Daoy (cell line): ENCODE data around the gene GPR179. TPM values are rescaled to one million over a fixed set of nuclear protein-coding genes. Genes with fewer than 3 reads are reported as not detected.

Experiments
- DNase-seq: peaks from one replicate; pipeline ENCODE4 v3.0.0-alpha.2; 2015; ENCODE audit warnings: low read depth
- total RNA-seq: library from RNA; depleted of rRNA; stranded (reverse); fragments of >200 nt; shearing (Covaris generic); gene quantifications from 2 replicates; pipeline ENCODE4 v1.2.3, GENCODE V29; 2014; rRNA removed

Gene GPR179
- total RNA-seq, result under 0.01 and 0.11 TPM in 2 replicates

DNA sequence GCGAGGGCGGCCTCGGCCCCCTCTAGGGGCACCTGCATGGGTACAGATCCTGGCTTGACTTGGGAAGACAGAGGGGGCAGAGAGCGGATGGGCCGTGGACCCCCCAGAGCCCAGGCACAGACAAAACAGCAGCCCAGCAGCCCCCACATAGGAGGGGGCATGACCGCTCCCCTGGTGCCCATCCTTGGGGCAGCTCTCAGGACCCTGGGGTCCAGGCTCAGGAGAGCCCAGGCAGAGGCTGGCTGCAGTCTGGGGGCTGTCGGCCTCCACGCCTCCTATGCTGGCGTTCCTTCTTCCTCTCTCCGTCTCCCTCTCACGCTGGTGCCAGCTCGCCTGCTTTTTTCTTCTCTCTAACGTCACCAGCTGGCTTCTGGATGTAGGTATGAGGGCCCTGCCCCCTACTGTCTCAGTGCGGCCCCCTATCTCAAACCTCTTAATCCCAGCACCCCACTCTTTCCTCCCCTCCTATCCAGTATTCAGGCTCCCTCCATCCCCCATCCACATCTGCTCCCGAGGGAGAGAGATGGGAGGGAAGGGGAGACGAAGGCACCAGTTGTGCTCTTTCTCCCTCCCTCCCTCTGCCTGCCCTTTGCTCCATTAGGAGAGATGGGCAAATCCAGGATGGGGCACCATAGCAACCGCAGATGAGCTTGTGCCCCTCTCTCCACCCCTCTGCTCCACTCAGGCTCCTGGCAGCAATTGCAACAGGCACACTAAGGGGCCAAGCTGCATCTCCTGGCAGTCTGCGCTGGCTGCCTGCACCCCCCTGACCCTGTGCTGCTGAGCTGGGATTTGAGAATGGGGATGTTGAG lies at the start of gene GPR179:
GPR179 (minus strand) TSS at position 349 of the 812 bp plus-strand sequence; CDS start at position 182, 167 bp downstream.
- DNase-seq, result no peak

DNA sequence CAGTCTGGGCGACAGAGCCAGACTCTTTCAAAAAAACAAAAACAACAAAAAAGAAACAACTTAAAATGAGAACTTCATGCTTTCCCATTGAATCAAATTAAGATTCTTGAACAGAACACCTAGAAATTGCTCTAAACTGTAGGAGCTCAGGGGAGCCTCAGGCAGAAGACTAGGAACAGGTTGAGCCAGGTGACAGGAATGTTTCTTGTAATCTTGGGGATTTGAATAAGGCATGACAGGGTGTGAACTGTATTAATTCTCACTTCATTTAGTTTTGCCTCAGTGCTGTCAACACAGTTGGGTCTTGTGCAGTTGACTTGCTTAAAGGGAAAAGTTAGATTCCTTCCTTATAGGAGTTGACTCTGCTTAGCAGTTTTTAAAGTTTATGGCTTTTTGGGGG lies 35.7 kb upstream of the GPR179 start:
- no peak for DNase-seq

DNA sequence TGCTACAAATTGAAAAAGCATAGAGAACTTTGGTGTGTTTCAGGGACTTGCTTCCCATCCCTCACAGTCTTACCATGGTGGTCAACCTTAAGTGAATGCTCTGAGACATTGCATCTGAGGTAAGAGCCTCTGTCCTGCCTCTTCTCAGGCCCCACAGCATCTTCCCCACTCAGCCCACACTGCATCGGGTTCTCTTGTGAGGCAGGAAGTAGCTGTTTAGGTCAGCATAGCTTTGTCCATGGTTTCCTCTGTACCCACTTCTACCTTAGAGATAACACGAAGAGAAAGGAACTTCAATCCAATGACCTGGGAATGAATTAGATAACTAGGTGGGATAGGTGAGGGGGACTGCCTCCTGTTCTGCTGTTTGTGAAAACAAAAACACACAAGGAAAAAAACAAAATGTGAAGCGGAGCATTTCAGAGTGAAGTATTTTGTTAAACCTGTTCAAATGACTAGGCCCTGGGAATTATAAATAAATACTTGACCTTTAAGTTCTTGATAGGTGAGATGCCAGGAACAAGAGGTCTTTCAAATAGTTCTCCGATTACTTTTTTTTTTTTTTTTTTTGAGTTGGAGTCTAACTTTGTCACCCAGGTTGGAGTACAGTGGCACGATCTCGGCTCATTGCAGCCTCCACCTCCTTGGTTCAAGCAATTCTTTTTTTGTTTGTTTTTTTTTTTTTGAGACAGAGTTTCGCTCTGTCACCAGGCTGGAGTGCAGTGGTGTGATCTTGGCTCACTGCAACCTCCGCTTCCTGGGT lies 25.5 kb upstream of the GPR179 start:
- no peak for DNase-seq

DNA sequence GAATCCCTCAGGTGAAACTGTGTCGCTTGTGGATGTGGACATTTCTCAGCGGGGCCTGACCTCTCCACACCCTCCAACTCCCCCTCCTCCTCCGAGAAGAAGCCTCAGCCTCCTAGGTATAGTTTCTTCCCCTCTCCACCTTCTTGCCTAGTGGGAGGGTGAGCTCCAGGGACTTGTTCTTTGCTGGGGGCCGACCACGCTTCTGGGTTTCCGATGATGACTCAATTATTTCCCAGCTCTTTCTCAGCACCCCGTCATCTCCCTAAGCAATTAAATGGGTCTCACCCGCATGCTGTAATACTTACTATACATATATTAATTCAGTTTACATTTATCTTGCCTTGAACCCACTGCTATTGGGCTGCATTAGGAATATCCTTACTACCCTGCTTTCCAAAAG lies 21.0 kb upstream of the GPR179 start:
- peak; percentile 59 for DNase-seq

DNA sequence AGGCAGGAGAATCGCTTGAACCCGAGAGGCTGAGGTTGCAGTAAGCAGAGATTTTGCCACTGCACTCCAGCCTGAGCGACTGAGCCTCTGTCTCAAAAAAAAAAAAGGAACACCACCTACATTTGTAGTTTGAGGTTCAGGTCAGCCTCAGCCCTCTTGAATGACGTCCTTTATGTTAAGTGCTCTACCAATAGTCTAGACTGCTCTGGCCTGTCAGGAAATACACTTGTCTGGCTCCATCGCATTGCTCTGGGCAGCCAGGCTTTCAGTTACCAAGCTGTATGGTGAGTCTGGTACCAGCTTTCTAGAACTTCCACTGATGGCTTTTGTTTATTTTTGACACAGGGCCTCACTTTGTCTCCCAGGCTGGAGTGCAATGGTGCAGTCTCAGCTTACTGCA lies 19.3 kb upstream of the GPR179 start:
- DNase-seq, result no peak

- DNase-seq, result no peak
Measured at GRCh38 chr17:38361694-38362465, 18.1 kb upstream of the GPR179 start.

GRCh38 chr17:38358586-38359513 lies 15.1 kb upstream of the GPR179 start:
- no peak for DNase-seq

- DNase-seq, result no peak
Measured at GRCh38 chr17:38357486-38358123, 13.8 kb upstream of the GPR179 start.

DNA sequence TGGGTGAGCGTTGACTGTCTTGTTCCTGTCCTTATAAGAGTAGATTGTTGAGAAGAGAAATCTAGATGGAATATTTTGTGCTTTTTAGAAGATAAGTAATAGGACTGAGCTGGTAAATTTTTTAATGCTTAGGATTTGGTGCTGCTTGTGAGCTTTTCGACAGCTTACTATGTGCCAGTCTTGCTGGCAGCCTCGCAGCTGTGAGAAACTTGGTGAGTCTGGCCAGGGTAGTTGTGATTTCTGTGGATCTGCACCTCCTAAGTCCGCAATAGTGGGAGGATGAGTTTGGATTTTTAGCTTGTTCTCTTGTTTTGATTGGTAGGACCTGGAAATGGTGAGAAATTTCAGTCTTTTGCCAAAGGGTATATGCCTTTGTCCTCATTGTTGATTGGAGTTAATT lies 11.5 kb upstream of the GPR179 start:
- DNase-seq, result no peak

DNA sequence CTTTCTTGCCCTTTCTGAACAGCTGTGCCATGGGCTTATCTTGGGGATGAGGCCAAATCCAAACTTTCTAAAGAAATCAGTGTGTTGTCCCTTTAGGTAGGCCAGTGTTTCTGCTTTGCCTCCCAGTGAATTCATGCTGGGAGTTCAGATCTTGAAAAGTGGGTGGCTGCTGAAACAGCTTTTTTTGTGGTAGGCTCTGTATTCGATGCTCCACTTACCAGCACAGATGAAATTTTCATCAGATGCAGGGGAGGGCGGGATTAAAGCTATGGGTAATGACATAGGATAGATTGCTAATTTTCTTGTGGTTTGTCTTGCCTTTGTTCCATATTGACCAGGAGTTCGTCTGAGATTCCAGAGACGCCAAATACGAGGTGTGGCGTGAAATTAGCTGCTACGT lies 10.7 kb upstream of the GPR179 start:
- DNase-seq, result no peak

DNA sequence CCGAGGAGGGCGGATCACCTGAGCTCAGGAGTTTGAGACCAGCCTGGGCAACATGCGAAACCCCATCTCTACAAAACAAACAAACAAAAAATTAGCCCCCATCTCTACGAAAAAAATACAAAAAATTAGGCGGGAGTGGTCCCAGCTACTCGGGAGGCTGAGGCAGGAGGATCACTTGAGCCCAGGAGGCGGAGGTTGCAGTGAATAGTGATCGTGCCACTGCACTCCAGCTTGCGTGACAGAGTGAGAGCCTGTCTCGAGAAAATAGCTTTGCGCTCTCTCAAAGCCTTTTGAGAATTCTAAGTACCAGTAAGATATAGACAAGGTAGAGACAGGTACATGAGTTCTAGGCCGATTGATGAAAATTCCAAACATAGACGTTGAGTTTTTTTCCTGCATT lies 9.9 kb upstream of the GPR179 start:
- no peak for DNase-seq

DNA sequence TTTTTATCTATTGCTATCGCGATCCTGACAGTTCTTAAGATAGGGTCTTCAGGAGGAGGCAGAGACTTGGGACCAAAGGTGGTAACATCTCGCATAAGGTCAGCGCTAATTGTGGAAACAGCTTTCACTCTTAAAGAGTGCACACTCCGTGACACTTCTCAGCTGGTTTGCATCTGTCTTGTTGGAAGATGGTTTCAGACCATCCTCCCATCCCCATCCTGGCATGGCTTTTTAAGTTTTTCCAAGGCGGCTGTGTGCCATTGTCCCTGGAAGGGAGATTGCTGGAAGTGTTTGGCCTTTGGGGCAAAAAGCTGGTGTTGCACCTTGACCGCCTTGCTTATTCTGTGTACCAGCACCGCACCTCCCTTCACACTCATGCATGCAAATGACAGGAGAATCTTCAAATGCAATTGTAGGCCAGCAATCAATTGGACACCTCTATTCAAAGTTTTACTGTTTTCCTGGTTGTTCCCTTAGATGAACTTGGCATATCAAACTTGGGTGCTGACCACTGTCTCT lies 9.4 kb upstream of the GPR179 start:
- DNase-seq, result no peak

DNA sequence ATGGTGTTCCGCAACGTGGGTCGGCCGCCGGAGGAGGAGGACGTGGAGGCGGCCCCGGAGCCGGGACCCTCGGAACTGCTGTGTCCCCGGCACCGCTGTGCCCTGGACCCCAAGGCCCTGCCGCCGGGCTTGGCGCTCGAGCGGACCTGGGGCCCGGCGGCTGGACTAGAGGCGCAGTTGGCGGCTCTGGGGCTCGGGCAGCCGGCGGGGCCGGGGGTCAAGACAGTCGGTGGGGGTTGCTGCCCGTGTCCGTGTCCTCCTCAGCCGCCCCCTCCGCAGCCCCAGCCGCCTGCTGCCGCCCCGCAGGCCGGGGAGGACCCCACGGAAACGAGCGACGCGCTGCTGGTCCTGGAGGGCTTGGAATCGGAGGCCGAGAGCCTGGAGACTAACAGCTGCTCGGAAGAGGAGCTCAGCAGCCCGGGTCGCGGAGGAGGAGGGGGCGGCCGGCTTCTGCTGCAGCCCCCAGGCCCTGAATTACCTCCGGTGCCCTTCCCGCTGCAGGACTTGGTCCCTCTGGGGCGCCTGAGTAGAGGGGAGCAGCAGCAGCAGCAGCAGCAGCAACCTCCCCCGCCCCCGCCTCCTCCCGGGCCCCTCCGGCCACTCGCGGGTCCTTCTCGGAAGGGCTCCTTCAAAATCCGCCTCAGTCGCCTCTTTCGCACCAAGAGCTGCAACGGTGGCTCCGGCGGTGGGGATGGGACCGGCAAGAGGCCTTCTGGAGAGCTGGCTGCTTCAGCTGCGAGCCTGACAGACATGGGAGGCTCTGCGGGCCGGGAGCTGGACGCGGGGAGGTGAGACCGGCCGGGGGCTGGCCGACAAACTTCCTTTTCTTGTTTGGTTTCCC lies 8.7 kb upstream of the GPR179 start:
- DNase-seq, result peak; percentile 14

GRCh38 chr17:38351412-38352222 lies 7.9 kb upstream of the GPR179 start, which contains the start of gene SOCS7:
Gene SOCS7, plus strand, starts transcription at chr17:38351844. Its CDS starts 209 bp downstream, at chr17:38352053.
- DNase-seq, result peak; percentile 95

DNA sequence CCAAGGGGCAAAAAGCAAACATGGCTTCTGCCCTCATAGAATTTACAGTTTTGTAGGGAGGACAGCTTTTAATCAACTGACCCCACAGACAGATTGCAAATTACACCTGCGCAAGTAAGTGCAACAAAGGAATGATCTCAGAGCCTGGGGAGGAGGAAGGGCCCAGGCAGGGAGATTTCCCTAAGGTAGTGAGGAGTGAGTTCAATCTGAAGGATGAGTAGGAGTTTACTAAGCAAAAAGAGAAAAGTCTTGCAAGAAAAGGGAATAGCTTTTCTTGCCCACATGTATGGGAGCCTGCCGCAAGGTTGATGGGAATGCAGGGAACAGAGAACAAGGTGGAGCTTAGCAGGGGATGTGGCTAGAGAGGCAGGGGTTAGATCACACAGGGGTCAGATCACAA lies 6.3 kb upstream of the GPR179 start:
- no peak for DNase-seq

- peak; percentile 75 for DNase-seq
Measured at GRCh38 chr17:38349097-38349730, 5.5 kb upstream of the GPR179 start.

DNA sequence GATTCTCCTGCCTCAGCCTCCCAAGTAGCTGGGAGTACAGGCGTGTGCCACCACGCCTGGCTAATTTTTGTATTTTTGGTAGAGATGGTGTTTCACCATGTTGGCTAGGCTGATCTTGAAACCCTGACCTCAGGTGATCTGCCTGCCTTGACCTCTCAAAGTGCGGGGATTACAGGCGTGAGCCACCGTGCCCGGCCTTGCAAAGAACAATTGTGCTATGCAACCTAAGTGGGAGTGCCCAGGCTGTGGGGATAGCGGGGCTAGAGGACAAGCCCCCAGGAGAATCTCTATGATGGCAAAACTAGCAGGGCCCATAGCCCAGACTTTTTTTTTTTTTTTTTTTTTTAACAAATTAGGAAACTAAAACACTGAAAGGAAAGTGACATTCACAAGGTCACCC lies 2.0 kb upstream of the GPR179 start:
- no peak for DNase-seq

DNA sequence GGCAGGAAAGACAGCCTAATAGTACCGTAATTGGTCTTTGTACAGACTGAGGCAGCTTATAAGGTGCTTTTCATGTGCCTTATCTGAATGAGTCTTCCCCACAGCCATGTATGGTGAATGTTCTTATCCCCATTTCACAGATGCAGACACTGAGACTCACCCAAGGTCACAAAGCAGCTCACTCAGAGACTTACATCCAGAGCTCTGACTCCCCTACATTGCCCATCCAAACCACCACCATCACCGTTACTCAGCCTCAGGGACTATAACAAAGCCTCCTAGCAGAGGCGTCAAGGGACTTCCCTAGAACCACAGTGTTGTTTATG lies 627 bp upstream of the GPR179 start:
- DNase-seq, result no peak
